GM12878 (cell line): Measurements from ENCODE around the gene KDM4C. TPM values are rescaled to one million over a fixed set of nuclear protein-coding genes. Genes with fewer than 3 reads are reported as not detected.
A peak's percentile ranks its signal among the peaks of the same experiment; 100 is the strongest.

Source experiments
- ATF3 ChIP-seq: IDR thresholded peaks from 2 replicates; pipeline ENCODE4 v1.6.1; 2011; ENCODE audit warnings: low read depth, mild to moderate bottlenecking, low read length, moderate library complexity, borderline replicate concordance; ENCODE audit errors: extremely low read depth
- BACH1 ChIP-seq: fragments of 450-650 bp; IDR thresholded peaks from 2 replicates; pipeline ENCODE4 v1.6.1; 2017; ENCODE audit warnings: mild to moderate bottlenecking, borderline replicate concordance
- CBX5 ChIP-seq: sonication (generic); IDR thresholded peaks from 2 replicates; pipeline ENCODE4 v1.6.1; 2016; ENCODE audit warnings: low read depth, moderate library complexity, mild to moderate bottlenecking, inconsistent platforms
- E2F4 ChIP-seq: IDR thresholded peaks from 2 replicates; pipeline ENCODE4 v1.6.1; 2012; ENCODE audit warnings: low read depth, low read length, improper control_type of control experiment
- HDAC6 ChIP-seq: fragments of 200-600 bp; sonication (generic); IDR thresholded peaks from one replicate; pipeline ENCODE4 v1.8.0; 2017; ENCODE audit warnings: antibody characterized with exemption; ENCODE audit not compliant: unreplicated experiment
- JUNB ChIP-seq: IDR thresholded peaks from 2 replicates; pipeline ENCODE4 v1.6.1; 2016; ENCODE audit warnings: antibody characterized with exemption, mild to moderate bottlenecking
- MEF2A ChIP-seq: IDR thresholded peaks from 2 replicates; pipeline ENCODE4 v1.6.1; 2011; ENCODE audit warnings: low read depth, mild to moderate bottlenecking, low read length, moderate library complexity; ENCODE audit not compliant: insufficient read depth
- MTA2 ChIP-seq: fragments of 450-650 bp; IDR thresholded peaks from 2 replicates; pipeline ENCODE4 v1.6.1; 2016; ENCODE audit warnings: low read depth, mild to moderate bottlenecking, moderate library complexity
- MTA3 ChIP-seq: IDR thresholded peaks from 2 replicates; pipeline ENCODE4 v1.6.1; 2012; ENCODE audit warnings: low read length, inconsistent platforms, borderline replicate concordance
- PML ChIP-seq: IDR thresholded peaks from 2 replicates; pipeline ENCODE4 v1.6.1; 2012; ENCODE audit warnings: low read length, inconsistent platforms
- RELB ChIP-seq: fragments of 450-650 bp; IDR thresholded peaks from 2 replicates; pipeline ENCODE4 v1.6.1; 2017; ENCODE audit warnings: low read depth, mild to moderate bottlenecking, moderate library complexity
- RUNX3 ChIP-seq: IDR thresholded peaks from 2 replicates; pipeline ENCODE4 v1.6.1; 2012; ENCODE audit warnings: low read length, inconsistent platforms
- SKIL ChIP-seq: fragments of 450-650 bp; IDR thresholded peaks from 2 replicates; pipeline ENCODE4 v1.6.1; 2017; ENCODE audit warnings: mild to moderate bottlenecking, low read depth, inconsistent platforms; ENCODE audit not compliant: poor library complexity, severe bottlenecking
- SPI1 ChIP-seq: IDR thresholded peaks from 2 replicates; pipeline ENCODE4 v1.6.1; 2011; ENCODE audit warnings: low read depth, mild to moderate bottlenecking, low read length, moderate library complexity, borderline replicate concordance; ENCODE audit not compliant: insufficient read depth
- SRF ChIP-seq, 2 experiments: IDR thresholded peaks; 2 replicates each; pipeline ENCODE4 v1.6.1; 2011; ENCODE audit warnings: low read depth in 2 of 2, low read length in 2 of 2, mild to moderate bottlenecking in 1 of 2, moderate library complexity in 1 of 2
- SUPT20H ChIP-seq: IDR thresholded peaks from 2 replicates; pipeline ENCODE4 v1.6.1; 2011; ENCODE audit warnings: low read depth, mild to moderate bottlenecking, low read length, moderate library complexity, borderline replicate concordance; ENCODE audit not compliant: control insufficient read depth
- TCF12 ChIP-seq: IDR thresholded peaks from 2 replicates; pipeline ENCODE4 v1.6.1; 2011; ENCODE audit warnings: low read depth, mild to moderate bottlenecking, low read length
- ZSCAN29 ChIP-seq: fragments of 450-650 bp; IDR thresholded peaks from 2 replicates; pipeline ENCODE4 v1.6.1; 2017; ENCODE audit warnings: mild to moderate bottlenecking, moderate library complexity
- polyA plus RNA-seq, 11 experiments: library from polyadenylated mRNA; depleted of rRNA in 4 of 11; unstranded in 6 of 11; stranded (reverse) in 5 of 11; fragments of >200 nt; fragmentation: Nextera tagmentation in 4 of 11; fragmentation: Illumina TruSeq in 1 of 11; extraction: Ambion mirVana in 4 of 11; extraction: Trizol in 1 of 11; gene quantifications; 1 replicate in 1 of 11; 2 replicates in 10 of 11; pipeline versions ENCODE4 v1.2.1 to v1.2.3, GENCODE V29; 2011 to 2016; ENCODE audit warnings: inconsistent platforms in 2 of 11, missing spikeins in 2 of 11, low read depth in 1 of 11
- total RNA-seq, 4 experiments: library from RNA; depleted of rRNA in 3 of 4; stranded (reverse); fragments of >200 nt in 3 of 4; fragmentation: Illumina TruSeq in 1 of 4; extraction: Trizol in 1 of 4; gene quantifications; 2 replicates each; pipeline versions ENCODE4 v1.2.1 to v1.2.3, GENCODE V29; 2013 to 2021
- TF ChIP-seq, protein P1 (sequence below): fragments of 450-650 bp; IDR thresholded peaks from 2 replicates; pipeline ENCODE4 v1.6.1; 2017; ENCODE audit warnings: antibody characterized with exemption, mild to moderate bottlenecking, moderate library complexity

Gene KDM4C
- total and polyA plus RNA-seq, 10 of the 15 experiments (the other 5 are each of a cell fraction or from before 2014, with no cell fraction given) = 6.8 to 41.2 (median 20.1) TPM

DNA sequence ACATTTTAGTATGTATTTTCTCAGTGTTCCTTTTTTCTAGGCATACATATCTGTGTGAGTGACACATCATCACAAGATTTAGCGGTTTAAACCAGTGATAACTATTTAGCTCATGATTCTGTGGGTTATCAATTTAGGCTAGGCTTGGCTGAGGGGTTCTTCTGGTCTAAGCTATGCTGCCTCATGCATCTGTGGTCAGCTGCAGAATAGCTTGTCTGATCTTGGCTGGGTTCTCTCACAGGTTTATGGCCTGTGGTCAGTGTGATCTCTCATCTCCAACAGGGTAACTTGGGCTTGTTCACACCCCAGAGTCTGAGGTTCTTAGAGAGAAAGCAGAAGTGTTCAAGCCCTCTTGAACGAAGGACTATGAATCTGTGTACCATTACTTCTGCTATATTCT, 363.3 kb downstream of the KDM4C start (continued):
- peak; percentile 35 for TF ChIP-seq SKIL
- TF ChIP-seq BACH1 = peak; percentile 73; the same call in 1 of the 2 replicates
- peak; percentile 67; the same call in 1 of the 2 replicates for TF ChIP-seq RELB
- no peak; the same call in 1 of the 2 replicates for TF ChIP-seq MTA2
- no peak for TF ChIP-seq SRF (IDR thresholded peaks at IDR 0.05; ENCODE audit: low read depth in 2 of 2, low read length in 2 of 2)
- TF ChIP-seq ATF3 = no peak
- peak; percentile 76 for TF ChIP-seq RUNX3
- no peak for TF ChIP-seq MEF2A
- peak; percentile 76; the same call in 1 of the 2 replicates for TF ChIP-seq SPI1
- TF ChIP-seq, protein P1, sequence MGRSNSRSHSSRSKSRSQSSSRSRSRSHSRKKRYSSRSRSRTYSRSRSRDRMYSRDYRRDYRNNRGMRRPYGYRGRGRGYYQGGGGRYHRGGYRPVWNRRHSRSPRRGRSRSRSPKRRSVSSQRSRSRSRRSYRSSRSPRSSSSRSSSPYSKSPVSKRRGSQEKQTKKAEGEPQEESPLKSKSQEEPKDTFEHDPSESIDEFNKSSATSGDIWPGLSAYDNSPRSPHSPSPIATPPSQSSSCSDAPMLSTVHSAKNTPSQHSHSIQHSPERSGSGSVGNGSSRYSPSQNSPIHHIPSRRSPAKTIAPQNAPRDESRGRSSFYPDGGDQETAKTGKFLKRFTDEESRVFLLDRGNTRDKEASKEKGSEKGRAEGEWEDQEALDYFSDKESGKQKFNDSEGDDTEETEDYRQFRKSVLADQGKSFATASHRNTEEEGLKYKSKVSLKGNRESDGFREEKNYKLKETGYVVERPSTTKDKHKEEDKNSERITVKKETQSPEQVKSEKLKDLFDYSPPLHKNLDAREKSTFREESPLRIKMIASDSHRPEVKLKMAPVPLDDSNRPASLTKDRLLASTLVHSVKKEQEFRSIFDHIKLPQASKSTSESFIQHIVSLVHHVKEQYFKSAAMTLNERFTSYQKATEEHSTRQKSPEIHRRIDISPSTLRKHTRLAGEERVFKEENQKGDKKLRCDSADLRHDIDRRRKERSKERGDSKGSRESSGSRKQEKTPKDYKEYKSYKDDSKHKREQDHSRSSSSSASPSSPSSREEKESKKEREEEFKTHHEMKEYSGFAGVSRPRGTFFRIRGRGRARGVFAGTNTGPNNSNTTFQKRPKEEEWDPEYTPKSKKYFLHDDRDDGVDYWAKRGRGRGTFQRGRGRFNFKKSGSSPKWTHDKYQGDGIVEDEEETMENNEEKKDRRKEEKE = no peak
- TF ChIP-seq SUPT20H = no peak
- 0 out of 2 replicates have a peak, but pooled peaks have one; percentile 36 for TF ChIP-seq TCF12
- TF ChIP-seq HDAC6 = no peak
- no peak for TF ChIP-seq CBX5
- no peak for TF ChIP-seq MTA3
- TF ChIP-seq JUNB = no peak
- TF ChIP-seq PML = no peak
- no peak for TF ChIP-seq ZSCAN29
- no peak for TF ChIP-seq E2F4
